HFFc6 (cell line): ENCODE measurements around the gene DPYD. TPM values are rescaled to one million over a fixed set of nuclear protein-coding genes. Genes with fewer than 3 reads are reported as not detected.
A peak's percentile ranks its signal among the peaks of the same experiment; 100 is the strongest.

Experiments
- DNase-seq: peaks from one replicate; pipeline ENCODE4 v3.0.0-alpha.2; 2018
- H3K27ac Mint-ChIP-seq: 2 replicates; pipeline ENCODE4 v1.8.0; 2020; ENCODE audit warnings: mild to moderate bottlenecking, mixed read lengths
- H3K27me3 Mint-ChIP-seq: 2 replicates; pipeline ENCODE4 v1.8.0; 2021; ENCODE audit warnings: mild to moderate bottlenecking, moderate library complexity, mixed read lengths; ENCODE audit not compliant: insufficient read depth
- H3K36me3 Mint-ChIP-seq: 2 replicates; pipeline ENCODE4 v1.8.0; 2021; ENCODE audit warnings: low read depth, mixed read lengths
- H3K4me1 Mint-ChIP-seq: 2 replicates; pipeline ENCODE4 v1.8.0; 2020; ENCODE audit warnings: low read depth, mixed read lengths
- H3K4me3 Mint-ChIP-seq: 2 replicates; pipeline ENCODE4 v1.8.0; 2020; ENCODE audit warnings: mild to moderate bottlenecking, moderate library complexity, mixed read lengths
- H3K9me3 Mint-ChIP-seq: 2 replicates; pipeline ENCODE4 v1.8.0; 2020; ENCODE audit warnings: mild to moderate bottlenecking, mixed read lengths
- total RNA-seq, 6 experiments: library from RNA; stranded (reverse); fragmentation: NEBNext Ultra II Directional; extraction: Animal tissue kit (Norgen Biotek cat#: 25700); gene quantifications; 2 replicates in 1 of 6; 3 replicates in 5 of 6; pipeline ENCODE4 v1.2.3, GENCODE V29; 2021
- TF ChIP-seq, protein P1 (sequence below): fragments of 200-600 bp; sonication (generic); IDR thresholded peaks from 2 replicates; pipeline ENCODE4 v1.5.0; 2021; ENCODE audit warnings: antibody characterized with exemption, mild to moderate bottlenecking

Gene DPYD
- total RNA-seq, 6 experiments from 2014 or later: 37.0 to 77.8 (median 67.9) TPM

DNA sequence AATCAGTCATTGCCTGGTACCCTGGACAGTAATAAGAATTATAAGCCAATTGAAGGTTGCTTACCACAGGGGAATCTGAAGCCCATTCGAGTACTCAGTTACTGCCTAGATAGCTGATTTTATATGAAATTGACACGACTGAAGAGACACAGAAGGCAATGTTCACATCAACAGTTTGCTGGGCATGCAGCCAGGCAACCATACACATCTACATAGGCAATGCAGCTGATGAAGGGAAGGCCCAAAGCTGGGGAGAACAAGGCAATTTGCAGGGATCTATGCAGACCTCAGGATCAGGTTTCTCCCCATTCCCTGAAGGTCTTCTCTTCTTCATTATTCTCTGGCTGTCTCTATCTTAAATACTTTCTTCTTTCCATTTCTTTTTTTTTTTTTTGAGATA, 750.5 kb downstream of the DPYD start:
- Mint-ChIP-seq H3K27me3 (peaks cover 2% of the 10 kb centered on the region; the same call in 1 of the 2 replicates), H3K36me3 (0 out of 2 replicates have a peak, but pooled peaks cover 5% of the 10 kb centered on the region), H3K4me3 (no peak overlapping the region), H3K4me1 (peaks cover 13% of the 10 kb centered on the region), H3K27ac (no peak overlapping the region), H3K9me3 (no peaks in the 10 kb centered on the region)
- DNase-seq: no peak
- TF ChIP-seq, protein P1, sequence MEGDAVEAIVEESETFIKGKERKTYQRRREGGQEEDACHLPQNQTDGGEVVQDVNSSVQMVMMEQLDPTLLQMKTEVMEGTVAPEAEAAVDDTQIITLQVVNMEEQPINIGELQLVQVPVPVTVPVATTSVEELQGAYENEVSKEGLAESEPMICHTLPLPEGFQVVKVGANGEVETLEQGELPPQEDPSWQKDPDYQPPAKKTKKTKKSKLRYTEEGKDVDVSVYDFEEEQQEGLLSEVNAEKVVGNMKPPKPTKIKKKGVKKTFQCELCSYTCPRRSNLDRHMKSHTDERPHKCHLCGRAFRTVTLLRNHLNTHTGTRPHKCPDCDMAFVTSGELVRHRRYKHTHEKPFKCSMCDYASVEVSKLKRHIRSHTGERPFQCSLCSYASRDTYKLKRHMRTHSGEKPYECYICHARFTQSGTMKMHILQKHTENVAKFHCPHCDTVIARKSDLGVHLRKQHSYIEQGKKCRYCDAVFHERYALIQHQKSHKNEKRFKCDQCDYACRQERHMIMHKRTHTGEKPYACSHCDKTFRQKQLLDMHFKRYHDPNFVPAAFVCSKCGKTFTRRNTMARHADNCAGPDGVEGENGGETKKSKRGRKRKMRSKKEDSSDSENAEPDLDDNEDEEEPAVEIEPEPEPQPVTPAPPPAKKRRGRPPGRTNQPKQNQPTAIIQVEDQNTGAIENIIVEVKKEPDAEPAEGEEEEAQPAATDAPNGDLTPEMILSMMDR: no peak

DNA sequence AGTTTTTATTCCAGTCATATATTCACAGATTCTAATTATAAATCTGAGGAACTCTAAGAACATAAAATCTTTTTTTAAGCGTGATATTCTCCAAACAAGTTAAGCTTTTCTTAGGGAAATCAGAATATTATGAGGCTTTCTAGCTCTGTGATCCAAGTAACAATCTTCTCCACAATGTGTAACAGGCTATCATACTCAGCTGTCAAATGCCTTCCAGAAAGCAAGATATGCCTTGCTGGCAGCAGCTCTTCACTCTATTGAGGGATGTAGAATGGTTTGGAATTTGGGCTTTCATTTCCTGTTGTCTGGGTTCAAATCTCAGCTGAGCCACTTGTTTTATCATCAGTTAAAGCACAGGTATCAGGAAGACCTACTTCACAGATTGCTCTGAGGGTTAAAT, 752.8 kb downstream of the DPYD start:
- no peak for DNase-seq
- TF ChIP-seq, protein P1: no peak
- Mint-ChIP-seq H3K4me1 (peaks cover 19% of the 10 kb centered on the region), H3K9me3 (no peaks in the 10 kb centered on the region; the same call in 1 of the 2 replicates), H3K4me3 (no peak overlapping the region), H3K27ac (no peak overlapping the region), H3K36me3 (peaks cover 15% of the 10 kb centered on the region), H3K27me3 (no peaks in the 10 kb centered on the region)

DNA sequence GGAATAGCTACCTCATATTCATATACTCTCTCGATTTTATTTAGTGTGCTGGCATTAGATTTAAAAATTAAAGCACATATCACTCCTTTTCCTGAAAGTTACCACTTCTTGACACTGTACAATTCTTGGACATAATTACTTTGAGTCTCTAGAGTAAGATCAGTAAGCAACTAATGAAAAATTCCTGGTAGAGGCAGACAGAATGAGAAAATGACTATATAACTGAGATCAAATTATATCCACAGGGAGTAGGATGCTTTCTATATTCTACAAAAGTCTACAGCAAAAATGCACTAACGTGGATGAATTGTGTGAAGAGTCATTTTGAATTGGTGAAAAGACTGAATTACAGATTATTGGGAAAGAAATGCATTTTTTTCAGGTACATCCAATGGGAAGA, 753.6 kb downstream of the DPYD start:
- Mint-ChIP-seq H3K9me3 (no peaks in the 10 kb centered on the region; the same call in 1 of the 2 replicates), H3K36me3 (peaks cover 15% of the 10 kb centered on the region), H3K4me1 (peaks cover 19% of the 10 kb centered on the region), H3K4me3 (no peak overlapping the region), H3K27ac (no peak overlapping the region), H3K27me3 (no peaks in the 10 kb centered on the region)
- TF ChIP-seq, protein P1: no peak
- no peak for DNase-seq

DNA sequence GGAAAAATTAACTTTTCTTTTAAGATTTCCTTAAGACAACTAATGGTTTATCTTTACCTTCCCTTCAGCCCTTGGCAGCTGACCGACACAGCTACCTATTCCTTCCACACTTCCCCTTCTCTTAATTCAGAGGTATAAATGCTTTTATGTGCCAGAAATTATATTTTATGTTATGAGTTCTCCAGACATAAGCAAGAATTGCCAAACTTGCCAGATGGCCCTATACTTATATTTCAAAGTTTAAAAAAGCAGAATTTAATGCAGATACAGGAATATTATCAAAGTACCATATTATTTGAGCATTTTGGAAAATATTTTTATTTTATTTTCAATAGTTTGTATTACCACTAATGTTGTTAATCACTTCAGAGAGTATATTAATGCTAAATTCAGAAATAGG, 754.2 kb downstream of the DPYD start:
- Mint-ChIP-seq H3K4me1 (peaks cover 19% of the 10 kb centered on the region), H3K4me3 (no peak overlapping the region), H3K9me3 (no peaks in the 10 kb centered on the region; the same call in 1 of the 2 replicates), H3K27me3 (no peaks in the 10 kb centered on the region), H3K36me3 (peaks cover 15% of the 10 kb centered on the region), H3K27ac (no peak overlapping the region)
- no peak for DNase-seq
- TF ChIP-seq, protein P1: no peak

DNA sequence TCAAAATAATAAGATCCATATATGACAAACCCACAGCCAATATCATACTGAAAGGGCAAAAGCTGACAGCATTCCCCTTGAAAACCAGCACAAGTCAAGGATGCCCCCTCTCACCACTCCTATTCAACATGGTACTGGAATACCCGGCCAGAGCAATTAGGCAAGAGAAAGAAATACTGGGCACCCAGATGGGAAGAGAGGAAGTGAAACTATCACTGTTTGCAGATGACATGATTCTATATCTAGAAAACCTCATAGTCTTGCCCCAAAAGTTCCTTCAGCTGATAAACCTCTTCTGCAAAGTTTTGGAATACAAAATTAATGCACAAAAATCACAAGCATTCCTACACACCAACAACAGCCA, 756.6 kb downstream of the DPYD start:
- no peak for DNase-seq
- TF ChIP-seq, protein P1: no peak
- H3K4me3 Mint-ChIP-seq: no peak overlapping the region
- H3K9me3 Mint-ChIP-seq: no peaks in the 10 kb centered on the region; the same call in 1 of the 2 replicates
- H3K27me3 Mint-ChIP-seq: no peaks in the 10 kb centered on the region
- H3K36me3 Mint-ChIP-seq: peaks cover 15% of the 10 kb centered on the region
- peaks cover 19% of the 10 kb centered on the region for H3K4me1 Mint-ChIP-seq
- H3K27ac Mint-ChIP-seq: peak overlapping the region; percentile 8; the same call in 1 of the 2 replicates
